GM19193 (cell line): ENCODE data around the gene TMTC2.

Experiments
- POLR2A ChIP-seq: IDR thresholded peaks from 4 replicates; pipeline ENCODE4 v1.6.1; 2011; ENCODE audit not compliant: insufficient read depth, insufficient read length; ENCODE audit errors: extremely low read depth

TMTC2 gene

GRCh38 chr12:82788594-82788993, 101.9 kb downstream of the TMTC2 start:
- TF ChIP-seq POLR2A = no peak

GRCh38 chr12:82789674-82790073, 103.0 kb downstream of the TMTC2 start:
- TF ChIP-seq POLR2A = no peak

- no peak for TF ChIP-seq POLR2A
These were observed 107.1 kb downstream of the TMTC2 start for GRCh38 chr12:82793751-82794281.

- TF ChIP-seq POLR2A = no peak
These were observed 110.8 kb downstream of the TMTC2 start for GRCh38 chr12:82797480-82797879.

GRCh38 chr12:82800185-82800584, 113.5 kb downstream of the TMTC2 start:
- TF ChIP-seq POLR2A = no peak

GRCh38 chr12:82801951-82802610, 115.4 kb downstream of the TMTC2 start:
- TF ChIP-seq POLR2A = no peak

GRCh38 chr12:82803201-82803600, 116.5 kb downstream of the TMTC2 start:
- no peak for TF ChIP-seq POLR2A

- TF ChIP-seq POLR2A = no peak
These were observed 117.9 kb downstream of the TMTC2 start for GRCh38 chr12:82804601-82805000.

- TF ChIP-seq POLR2A = no peak
These were observed 119.2 kb downstream of the TMTC2 start for GRCh38 chr12:82805812-82806497.

- TF ChIP-seq POLR2A = no peak
These were observed 120.5 kb downstream of the TMTC2 start for GRCh38 chr12:82807132-82807737.

- no peak for TF ChIP-seq POLR2A
These were observed 123.9 kb downstream of the TMTC2 start for GRCh38 chr12:82810568-82810967.

- TF ChIP-seq POLR2A = no peak
These were observed 130.7 kb downstream of the TMTC2 start for GRCh38 chr12:82817368-82817767.

- TF ChIP-seq POLR2A = no peak
These were observed 131.7 kb downstream of the TMTC2 start for GRCh38 chr12:82818271-82819035.

- no peak for TF ChIP-seq POLR2A
These were observed 139.8 kb downstream of the TMTC2 start for GRCh38 chr12:82826505-82826904.

GRCh38 chr12:82832096-82832495, 145.4 kb downstream of the TMTC2 start:
- TF ChIP-seq POLR2A = no peak
